GM19468 (cell line): ENCODE measurements around the gene PPP3CB.
"Not testable (repeated sequence)": the region's sequence is repeated elsewhere in the genome, so short reads cannot be mapped to it uniquely, and the experiment has no call there.

Experiments
- ATAC-seq: cut with Tn5 transposase; IDR thresholded peaks from one replicate; pipeline ENCODE4 v1.9.1; 2021; ENCODE audit warnings: mild to moderate bottlenecking, moderate library complexity, moderate number of reproducible peaks; ENCODE audit not compliant: unreplicated experiment; ENCODE audit errors: extremely low read depth

The PPP3CB gene

GRCh38 chr10:73424478-73424877, 71.3 kb downstream of the PPP3CB start:
- no peak for ATAC-seq

DNA sequence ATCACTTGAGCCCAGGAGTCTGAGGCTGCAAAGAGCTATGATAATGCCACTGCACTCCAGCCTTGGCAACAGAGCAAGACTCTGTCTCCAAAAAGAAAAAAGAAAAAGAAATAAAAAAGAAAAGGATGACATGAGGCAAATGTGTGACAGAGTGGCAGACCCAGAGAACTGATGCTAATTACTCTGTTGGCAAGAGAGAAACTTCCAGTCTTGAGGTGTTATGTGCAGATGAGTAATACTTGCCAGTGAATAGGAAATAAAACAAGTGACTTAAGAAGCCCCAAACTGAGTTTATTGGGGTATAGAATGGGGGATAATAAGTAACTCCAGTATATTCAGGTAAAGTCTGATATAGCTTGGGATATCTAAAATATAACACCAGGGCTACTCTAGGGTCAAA, 72.5 kb downstream of the PPP3CB start:
- ATAC-seq = no peak

DNA sequence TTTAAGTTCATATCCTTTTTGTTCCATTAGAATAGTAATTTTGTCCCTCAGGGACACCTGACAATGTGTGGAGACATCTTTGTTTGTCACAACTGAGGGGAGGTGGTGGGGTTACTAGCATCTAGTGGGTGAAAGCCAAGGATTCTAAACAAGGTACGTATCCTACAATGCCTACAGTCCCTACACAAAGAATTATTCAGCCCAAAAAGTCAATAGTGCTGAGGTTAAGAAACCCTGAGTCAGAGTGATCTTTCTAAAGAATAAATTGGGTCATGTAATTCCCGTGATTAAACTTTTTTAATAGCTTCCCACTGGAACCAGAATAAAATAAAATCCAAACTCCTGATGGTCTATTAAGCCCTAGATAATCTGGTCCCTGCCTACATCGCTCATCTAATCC, 79.3 kb downstream of the PPP3CB start:
- ATAC-seq = no peak

- ATAC-seq = no peak
Measured at GRCh38 chr10:73414230-73414945, 81.4 kb downstream of the PPP3CB start.

DNA sequence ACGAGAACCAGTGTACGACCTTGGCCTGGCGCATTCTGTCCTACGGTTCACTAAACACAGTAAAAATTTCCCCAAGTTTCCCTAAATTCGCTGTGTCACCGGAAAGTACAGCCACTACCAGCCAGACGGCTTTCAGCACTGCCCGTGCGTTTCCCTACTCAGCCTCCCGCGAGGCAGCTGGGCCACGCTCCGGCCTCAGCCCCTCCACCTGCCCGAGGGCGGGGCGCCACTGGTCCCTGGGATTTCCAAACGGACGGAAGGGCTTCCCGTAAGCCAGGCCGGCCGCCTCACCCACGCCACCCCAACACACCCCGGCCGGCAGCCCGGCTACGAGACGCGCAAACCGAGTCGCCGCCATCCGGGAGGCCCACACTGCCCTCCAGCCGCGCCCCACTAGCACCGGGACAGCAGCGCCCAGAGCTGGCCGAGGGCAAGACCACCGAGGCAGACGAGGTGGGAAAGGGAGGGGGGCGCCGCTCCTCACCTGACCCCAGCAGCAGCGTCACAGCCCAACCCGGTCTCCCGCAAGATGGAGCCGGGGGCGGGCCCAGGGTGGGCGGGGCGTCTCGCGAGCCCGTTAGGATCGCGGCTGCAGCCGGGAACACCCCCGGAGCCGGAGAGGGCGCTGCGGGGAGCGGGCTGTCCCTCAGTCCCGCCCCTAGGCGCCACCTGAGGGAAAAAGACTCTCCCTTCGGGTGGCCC, 82.1 kb downstream of the PPP3CB start, which contains the start of gene ANXA7:
Gene ANXA7 (minus strand): TSS at position 531 of the 702 bp plus-strand sequence. CDS start 13,202 bp downstream, outside the sequence.
- peak; percentile 79 for ATAC-seq

DNA sequence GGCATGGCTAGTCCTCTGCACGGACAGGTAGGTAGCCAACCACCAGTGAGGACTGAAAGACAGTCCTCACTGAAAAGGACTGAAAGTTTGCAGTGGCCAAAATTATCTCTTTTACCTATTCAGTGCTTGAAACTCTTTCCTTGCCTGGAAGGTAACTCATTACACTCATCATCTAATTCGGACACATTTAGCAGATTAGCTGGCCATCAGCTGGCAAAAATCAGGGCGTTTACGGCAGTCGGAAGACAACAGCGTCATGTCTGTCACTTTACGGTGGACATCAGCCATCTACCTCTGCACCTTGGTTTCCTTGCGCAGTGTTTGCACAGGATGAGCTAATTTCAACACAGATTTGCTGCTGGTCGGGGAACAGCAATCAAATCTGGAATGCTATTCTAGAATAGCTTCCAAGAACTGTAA, 82.7 kb downstream of the PPP3CB start:
- no peak for ATAC-seq

GRCh38 chr10:73410897-73411296, 84.9 kb downstream of the PPP3CB start:
- ATAC-seq = no peak

DNA sequence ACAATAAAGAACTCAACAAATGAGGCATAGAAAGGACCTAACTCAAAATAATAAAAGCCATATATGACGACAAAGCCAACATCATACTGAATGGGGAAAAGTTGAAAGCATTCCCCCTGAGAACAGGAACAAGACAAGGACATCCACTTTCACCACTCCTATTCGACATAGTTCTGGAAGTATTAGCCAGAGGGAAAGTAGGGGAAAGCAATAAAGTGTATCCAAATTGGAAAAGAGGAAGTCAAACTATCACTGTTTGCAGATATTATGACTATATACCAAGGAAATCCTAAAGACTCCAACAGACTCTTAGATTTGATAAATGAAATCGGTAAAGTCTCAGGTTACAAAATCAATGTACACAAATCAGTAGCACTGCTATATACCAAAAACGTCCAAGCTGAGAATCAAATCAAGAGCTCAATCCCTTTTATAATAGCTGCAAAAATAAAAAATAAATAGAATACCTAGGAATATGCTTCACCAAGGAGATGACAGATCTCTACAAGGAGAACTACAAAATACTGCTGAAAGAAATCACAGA, 86.8 kb downstream of the PPP3CB start:
- no peak for ATAC-seq

- ATAC-seq = no peak
Measured at GRCh38 chr10:73408061-73408460, 87.8 kb downstream of the PPP3CB start.

GRCh38 chr10:73407495-73407894, 88.3 kb downstream of the PPP3CB start:
- no peak for ATAC-seq

DNA sequence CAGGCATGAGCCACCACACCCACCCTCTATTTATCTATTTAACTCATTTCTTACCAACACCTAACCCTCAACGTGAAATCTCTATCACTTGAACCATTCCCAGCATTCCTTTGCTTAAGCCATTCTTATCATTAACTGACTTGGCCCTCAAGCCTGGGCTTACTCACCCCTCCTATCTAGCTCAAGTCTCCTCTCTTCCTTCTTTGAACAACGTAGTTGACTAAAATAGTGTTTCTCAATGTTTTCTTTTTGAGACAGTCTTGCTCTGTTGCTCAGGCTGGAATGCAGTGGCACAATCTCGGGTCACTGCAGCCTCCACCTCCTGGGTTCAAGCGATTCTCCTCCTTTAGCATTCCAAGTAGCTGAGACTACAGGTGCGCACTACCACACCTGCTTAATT, 89.0 kb downstream of the PPP3CB start:
- no peak for ATAC-seq

DNA sequence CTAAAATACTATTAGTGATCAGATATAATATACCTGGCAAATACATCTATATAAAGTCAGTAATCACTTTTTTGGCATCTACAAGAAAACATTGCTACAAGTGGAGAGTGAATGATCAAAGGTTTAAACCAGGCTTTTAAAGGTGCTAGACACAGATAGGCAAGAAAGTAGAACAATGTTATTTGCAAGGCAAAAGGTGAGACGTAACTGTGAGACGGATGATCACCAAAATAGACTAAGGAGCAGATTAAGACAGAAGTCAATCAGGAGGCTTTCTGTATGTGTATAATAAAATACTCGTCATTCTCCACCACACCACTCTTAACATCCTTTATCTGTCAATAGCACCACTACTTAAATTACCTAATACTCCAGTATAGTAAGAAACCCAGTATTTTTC, 90.3 kb downstream of the PPP3CB start:
- no peak for ATAC-seq

GRCh38 chr10:73404690-73405089, 91.1 kb downstream of the PPP3CB start:
- ATAC-seq = no peak

DNA sequence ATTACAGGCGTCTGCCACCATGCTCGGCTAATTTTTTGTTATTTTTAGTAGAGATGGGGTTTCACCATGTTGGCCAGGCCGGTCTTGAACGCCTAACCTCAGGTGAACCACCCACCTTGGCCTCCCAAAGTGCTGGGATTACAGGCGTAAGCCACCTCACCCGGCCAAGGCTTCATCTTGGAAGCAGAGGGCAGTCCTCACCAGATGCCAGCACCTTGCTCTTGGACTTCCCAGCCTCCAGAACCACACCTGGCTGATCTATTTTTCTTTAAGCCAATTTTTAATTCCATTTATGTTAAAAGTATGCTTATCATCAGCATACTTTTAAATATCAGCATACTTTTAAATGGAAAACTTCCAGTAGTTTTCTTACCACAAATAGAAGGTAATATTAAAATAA, 94.2 kb downstream of the PPP3CB start:
- ATAC-seq = no peak

- ATAC-seq = no peak
Measured at GRCh38 chr10:73399063-73399462, 96.8 kb downstream of the PPP3CB start.

DNA sequence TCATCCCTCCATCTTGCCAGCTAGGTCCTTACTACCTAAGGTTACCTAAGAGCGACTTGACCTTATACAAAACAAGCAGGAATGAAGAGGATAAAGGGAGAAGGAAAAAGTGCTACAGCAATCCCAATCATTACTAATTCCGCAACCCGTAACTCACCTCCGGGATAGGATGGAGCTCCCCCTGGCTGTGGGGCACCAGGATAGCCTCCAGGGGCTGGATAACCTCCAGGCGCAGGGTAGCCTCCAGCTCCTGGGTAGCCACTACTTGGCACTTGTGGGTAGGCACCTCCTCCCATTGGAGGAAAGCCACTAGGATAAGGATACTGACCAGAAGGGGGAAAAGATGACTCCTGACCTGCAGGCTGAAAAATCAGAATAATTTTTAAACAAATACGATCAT, 97.8 kb downstream of the PPP3CB start:
- ATAC-seq = no peak

GRCh38 chr10:73394325-73394724, 101.5 kb downstream of the PPP3CB start:
- not testable (repeated sequence) for ATAC-seq

DNA sequence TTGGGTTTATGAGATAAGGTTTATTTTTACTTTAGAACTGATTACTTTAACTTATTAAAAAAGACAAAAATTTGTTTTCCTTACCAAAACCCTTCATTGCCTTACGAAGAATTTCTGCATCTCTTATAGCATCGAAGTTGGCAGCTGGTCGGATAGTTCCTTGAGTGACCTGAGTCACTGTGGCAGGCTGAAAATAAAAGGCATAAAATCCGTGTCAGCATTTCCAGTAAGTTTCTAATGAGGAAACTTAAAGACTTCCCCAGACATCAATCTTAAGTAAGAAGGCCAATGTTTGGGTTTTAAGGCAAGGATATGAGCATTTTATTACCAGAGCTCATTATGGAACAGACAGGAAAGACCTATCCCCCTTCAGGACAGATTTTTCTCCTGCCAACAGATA, 107.6 kb downstream of the PPP3CB start:
- ATAC-seq = no peak

DNA sequence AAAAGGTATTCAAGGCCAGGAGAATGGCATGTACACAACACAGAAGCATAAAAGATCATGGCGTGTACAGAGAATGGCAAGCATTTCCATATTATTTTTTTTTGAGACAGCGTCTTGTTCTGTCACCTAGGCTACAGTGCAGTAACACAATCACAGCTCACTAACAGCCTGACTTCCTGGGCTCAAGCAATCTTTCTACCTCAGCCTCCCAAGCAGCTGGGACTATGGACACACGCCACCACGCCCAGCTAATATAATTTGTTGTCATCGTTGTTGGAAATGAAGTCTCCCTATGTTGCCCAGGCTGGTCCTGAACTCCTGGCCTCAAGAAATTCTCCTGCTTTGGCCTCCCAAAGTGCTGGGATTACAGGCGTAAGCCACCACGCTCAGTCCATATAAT, 109.2 kb downstream of the PPP3CB start:
- ATAC-seq = no peak
